ENCODE results near the gene NAV2.
"Not testable (repeated sequence)": the region's sequence is repeated elsewhere in the genome, so short reads cannot be mapped to it uniquely, and the experiment has no call there.

Gene NAV2

GRCh38 chr11:19895037-19895436 lies 182.4 kb downstream of the NAV2 start:
- DNase-seq (ENCODE audit: low read depth), result not testable (repeated sequence)

DNA sequence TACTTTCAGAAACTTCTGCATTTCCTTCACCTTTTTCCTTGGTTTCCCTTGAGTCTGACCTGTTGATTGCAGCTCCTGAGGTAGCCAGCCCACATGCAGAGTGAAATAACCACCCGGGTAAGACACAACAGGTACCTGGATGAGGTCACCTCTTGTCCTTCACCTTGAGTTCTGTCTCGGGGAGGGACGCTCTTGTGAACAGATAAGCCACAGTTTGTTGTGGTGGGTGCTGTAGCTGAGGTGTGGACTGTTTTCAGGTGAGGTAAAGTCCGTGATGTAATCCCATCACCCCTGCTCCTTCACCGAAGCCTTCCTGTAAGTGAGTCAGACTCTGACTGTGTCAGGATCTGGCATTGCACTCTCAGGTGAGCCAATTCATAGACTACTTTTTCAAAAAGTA lies 183.1 kb downstream of the NAV2 start:
- no peak for DNase-seq (ENCODE audit: low read depth)

DNA sequence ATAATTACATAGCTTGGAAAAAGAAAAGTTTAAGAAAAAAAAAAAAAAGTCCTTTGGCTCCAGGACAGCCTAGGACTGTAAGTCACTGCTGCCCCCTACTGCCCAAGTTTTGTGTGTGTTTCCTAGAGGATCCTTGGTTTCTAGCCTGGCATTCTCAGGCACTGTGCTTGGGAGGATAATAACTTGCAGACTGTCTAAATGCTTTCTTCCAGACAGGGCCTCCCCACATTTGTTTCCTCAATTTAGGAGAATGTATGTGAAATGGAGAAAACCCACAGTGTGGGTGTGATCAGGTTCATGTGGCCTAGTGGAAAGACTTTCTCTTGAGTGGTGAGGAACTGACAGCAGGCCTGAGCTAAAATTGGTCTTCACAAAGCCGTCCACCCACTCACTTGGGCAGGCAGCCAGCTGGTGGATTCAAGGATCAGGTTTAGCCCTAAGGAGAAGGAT lies 191.0 kb downstream of the NAV2 start:
- DNase-seq (ENCODE audit: low read depth), result no peak

DNA sequence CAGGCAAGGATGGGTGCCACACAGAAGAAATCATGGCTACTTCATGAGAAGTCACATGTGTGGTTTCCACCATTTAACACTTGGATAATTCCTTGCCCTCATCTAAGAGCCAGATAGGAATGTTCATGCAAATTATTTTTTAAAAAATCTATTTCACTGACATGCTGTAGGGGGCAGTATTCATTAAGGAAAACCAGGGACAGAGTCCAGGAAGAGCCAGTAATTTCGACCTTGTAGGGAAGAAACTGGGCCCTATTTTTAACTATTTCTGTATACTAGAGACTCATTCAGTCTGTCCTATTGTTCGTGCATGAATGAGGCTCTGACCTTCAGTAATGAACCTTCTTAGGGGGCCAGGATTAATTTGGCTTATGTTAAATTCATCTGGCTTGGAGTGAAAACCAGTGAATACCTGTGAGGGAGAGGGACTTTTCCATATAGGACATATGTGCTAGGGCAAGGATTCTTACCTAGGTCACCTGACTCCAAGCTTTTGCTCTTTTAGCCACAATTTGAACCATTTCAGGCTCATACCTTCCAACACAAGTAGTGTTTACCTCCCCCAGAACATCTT lies 192.7 kb downstream of the NAV2 start:
- DNase-seq (ENCODE audit: low read depth), result no peak

GRCh38 chr11:19906126-19906525 lies 193.5 kb downstream of the NAV2 start:
- no peak for DNase-seq (ENCODE audit: low read depth)

GRCh38 chr11:19907008-19907579 lies 194.5 kb downstream of the NAV2 start:
- DNase-seq (ENCODE audit: low read depth), result no peak

DNA sequence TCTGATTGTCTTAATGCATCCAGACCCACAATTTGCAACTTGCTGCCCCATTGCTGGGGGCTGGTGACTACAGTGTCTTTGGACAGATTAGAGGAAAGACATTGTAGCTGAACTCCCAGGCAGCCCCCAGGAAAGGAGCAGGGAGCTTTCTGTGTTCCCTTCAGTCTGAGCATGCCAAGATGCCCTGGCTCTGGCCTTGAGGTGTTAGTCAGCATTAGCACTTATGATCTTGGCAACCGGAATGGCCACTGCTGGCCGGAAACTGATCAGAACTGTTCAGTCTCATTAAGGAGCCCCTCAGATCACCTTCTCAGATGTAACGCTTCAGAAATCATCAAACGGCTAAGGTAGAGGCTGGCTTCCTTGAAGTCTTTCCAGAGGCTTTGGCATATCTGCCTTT lies 195.2 kb downstream of the NAV2 start:
- no peak for DNase-seq (ENCODE audit: low read depth)

GRCh38 chr11:19910931-19911330 lies 198.3 kb downstream of the NAV2 start:
- DNase-seq (ENCODE audit: low read depth), result no peak

DNA sequence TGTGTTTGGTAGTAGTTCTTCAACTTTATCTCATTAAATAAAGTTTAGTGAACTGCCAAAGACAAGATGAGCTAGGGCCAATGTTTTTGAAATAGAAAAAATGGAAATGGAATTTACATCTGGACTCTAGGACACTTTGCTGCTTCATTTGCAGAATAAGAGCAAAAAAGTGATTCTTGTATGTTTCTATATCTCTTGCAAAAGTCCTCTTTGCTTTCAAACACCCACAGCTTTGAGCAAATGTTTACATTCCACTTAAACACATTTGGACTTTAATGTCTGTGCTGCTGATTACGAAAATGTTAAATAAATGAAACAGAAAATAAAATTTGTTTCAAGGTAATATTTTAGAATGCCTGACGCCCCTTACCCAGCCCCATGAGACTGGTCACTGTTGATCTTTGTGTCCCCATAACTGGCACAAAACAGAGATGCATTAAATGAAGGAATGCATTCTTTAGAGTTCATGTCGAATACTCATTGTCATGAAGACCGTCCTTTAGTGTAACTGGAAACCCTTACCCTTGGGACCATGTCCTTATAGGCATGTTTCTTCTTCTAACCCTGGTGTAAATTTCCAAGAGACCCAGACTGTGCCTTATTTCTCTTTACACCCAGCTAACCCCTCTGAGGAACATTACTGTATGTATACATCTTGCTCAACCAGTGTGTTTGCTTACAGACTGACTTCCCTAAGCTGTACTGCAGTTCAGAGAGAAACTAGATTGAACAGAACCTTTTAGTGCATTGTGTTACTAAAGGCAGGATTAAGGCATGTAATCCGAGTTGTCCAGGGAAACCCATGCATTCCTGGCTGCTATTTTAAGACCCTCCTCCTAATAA lies 199.7 kb downstream of the NAV2 start:
- no peak for DNase-seq (ENCODE audit: low read depth)

GRCh38 chr11:19912958-19913892 lies 200.6 kb downstream of the NAV2 start:
- DNase-seq (ENCODE audit: low read depth), result no peak

DNA sequence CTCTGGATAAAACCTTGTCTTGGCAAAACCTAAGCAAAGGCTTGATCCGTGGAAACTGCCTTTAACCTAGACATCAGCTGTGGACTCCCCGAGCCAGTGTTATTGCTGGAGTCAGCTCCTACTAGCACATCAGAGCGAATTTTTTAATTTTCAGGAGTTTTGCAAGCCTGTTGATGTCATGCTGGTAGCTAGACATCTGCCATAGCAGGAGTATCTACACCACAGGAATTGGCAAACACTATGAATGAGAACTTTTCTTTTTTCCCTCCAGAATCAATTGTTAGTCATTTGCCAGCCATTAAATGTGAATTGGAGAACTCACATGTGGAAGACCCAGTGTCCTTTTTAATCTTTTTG lies 201.2 kb downstream of the NAV2 start:
- no peak for DNase-seq (ENCODE audit: low read depth)

GRCh38 chr11:19915808-19916207 lies 203.2 kb downstream of the NAV2 start:
- DNase-seq (ENCODE audit: low read depth), result no peak

DNA sequence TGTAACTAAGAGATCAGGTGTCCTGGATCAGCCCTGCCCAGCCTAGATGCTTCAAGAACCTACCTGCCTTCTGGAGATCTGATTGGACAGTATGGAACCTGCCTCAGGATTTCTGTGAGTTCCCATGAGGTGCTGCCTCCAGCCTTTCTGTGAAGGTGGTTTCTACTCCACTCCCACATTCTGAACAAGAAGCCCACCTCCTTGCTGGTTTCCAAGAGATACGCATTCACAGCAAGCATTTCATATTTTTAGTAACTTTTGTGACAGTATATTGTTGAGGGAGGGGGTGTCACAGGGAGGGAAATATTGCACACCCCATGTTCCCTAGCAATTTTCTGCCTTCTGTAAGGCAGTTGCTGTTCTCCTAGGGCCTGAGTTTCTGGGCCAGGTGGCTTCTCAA lies 204.4 kb downstream of the NAV2 start:
- DNase-seq (ENCODE audit: low read depth), result no peak

GRCh38 chr11:19918302-19919049 lies 205.8 kb downstream of the NAV2 start:
- no peak for DNase-seq (ENCODE audit: low read depth)

- DNase-seq (ENCODE audit: low read depth), result no peak
Measured at GRCh38 chr11:19919050-19919561, 206.5 kb downstream of the NAV2 start.

- no peak for DNase-seq (ENCODE audit: low read depth)
Measured at GRCh38 chr11:19920982-19921381, 208.3 kb downstream of the NAV2 start.

DNA sequence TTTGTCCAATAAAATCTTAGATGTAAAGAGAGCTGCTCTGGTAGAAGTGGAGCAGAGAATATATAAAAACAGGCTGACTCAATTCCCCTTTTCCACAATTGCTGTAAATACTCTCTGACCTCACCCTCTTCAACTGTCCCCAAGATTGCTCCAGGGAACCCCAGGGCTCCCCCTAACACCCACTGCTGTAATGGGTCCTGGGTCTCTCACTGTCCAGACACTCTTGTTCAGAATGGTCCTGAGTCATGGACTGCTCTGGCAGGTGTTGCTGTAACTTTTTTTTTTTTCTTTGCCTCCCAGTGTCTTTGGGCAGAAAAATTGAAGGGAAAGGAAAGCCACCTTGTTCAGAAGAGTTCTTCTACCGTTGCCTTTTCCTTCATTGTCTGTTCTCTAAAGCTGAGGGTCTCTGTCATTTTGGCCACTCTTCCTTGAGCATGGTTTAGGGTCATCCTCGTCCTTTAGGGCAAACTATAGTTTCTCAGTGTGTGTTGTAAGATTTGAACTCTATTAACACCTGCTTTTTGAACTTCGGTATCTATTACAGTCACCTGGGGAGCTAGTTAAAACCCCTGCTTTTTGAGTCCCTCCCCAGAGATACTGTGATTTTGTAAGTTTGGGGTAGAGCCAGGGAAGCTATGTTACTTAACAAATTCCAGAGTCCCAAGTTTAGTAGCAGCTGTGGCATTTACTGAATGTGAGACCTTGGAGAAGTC lies 209.5 kb downstream of the NAV2 start:
- DNase-seq (ENCODE audit: low read depth), result no peak

DNA sequence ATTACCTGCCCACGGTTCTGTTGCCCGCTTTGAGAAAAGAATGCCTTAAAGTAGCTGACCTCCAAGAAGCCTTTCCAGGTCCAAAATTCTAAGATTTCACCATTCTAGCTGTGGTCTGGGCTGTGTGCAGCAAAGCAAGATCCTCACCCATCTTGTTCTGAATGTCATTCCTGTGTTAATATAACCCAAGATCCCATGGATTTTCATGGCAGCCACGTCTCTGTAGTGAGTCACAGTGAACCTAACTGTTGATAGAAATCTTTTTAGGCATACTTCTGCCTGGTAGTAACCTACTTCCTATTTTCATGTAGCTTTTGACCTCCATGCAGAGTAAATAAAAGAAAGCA lies 210.0 kb downstream of the NAV2 start:
- no peak for DNase-seq (ENCODE audit: low read depth)

- no peak for DNase-seq (ENCODE audit: low read depth)
Measured at GRCh38 chr11:19923626-19924025, 211.0 kb downstream of the NAV2 start.

GRCh38 chr11:19924311-19924710 lies 211.7 kb downstream of the NAV2 start:
- no peak for DNase-seq (ENCODE audit: low read depth)

DNA sequence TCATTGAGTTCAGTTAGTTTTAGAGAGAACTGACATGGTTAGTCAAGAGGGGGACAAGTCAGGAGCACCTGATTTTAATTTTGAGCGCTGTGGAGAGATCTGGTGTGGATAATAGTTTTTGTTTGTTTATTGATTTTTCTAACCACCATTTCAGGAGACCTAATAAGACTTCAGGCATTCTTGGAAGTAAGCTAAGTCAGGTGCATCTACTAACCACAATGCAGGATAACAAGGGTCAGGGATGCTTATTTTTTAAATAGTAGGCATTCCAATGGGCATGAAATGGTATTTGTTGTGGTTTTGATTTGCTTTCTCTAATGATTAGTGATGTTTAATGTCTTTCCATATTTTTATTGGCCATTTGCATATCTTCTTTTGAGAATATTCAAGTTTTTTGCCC lies 212.1 kb downstream of the NAV2 start:
- DNase-seq (ENCODE audit: low read depth), result no peak
